GM18498 (cell line): ENCODE results near the gene MBL2.

ENCODE experiments used
- ATAC-seq: cut with Tn5 transposase; IDR thresholded peaks from one replicate; pipeline ENCODE4 v1.9.1; 2021; ENCODE audit warnings: mild to moderate bottlenecking, moderate library complexity; ENCODE audit not compliant: unreplicated experiment

The MBL2 gene

DNA sequence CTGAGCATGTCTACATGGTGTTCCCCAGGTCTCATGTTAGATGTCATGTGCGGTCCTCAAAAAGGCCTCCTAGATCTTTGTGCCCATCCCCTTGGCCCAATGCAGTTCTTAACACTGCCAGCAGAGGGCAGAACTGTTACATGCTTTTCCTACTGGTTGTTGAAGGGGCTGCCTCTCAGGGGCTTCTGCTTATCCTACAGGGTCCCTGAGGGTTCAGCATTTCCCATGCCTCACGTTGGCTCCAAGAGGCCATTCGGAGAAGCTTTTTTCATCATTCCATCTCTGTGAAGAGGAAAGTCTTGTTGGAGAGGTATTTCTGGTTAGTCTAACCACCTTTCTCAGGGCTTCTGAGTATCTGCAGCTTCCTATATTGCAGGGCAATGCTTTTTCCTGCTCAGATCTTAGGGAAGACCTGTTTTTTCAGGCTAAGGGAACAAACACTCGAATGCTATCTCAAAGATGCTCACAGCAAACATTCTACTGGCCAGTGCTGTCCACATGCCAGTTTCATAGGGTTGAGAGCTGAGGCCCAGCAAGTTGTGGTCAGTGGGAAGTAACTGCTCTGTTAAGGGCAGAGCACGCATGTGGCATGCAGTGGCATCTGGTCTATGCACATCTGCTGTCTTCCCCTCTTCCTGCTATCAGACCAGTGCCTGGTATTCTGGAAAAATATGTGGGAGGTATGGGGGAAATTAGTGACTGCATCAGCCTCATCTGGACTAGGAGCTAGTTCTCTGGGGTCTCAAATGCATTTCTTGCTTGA, 31.5 kb downstream of the MBL2 start:
- no peak for ATAC-seq

DNA sequence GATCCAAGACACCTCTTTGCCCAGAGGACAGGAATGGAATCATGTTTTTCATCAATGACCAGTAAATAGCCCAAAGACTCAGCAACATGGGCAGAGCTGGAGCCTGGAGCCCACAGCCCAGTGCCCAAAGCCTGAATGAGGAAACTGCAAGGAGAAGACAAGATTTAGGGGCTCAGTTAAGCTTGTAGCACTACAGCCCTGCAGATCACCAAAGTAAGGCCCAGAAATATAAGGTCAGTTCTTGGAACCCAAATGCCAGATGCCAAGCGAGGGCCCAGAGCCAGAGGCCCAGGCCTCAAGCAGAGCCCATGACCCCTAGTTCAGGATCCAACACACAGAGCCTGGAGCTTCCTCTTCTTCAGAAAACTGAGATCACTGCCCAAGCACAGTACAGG, 32.4 kb downstream of the MBL2 start:
- no peak for ATAC-seq

DNA sequence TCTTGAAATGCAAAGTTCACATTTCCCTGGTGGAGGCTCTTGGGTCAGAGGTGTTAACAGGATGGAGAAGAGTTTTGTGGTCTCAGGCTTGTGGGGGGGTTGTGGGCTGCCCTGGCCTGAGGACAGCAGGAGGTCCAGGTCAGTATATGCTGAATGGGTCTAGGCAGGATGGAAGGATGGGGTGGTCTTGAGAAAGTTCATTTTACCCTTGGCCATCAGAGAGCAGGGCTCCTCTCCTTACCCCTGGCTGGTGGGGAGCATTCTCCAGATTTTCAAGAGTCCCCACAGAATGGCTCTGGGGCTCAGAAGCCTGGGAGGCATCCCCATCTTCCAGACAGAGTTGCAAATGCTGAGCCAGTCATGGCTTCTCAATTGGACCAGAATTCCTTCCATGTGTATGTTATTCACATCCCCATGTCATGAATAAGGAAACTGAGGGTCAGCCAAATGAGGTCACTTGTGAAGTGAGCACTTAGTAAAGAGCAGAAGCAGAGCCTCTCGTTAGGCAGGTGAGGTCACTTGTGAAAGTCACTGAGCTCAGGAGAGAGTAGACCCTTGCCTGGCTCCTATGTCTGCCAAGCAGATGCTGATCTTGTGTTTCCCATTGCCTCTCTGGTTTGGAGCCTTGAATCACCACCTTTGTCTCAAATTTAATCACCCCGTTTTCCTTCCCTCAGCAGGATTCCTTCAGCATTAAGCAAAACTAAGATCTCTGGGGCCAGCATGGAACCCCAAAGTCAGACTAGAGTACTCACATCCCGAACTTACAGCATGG, 33.0 kb downstream of the MBL2 start:
- no peak for ATAC-seq

DNA sequence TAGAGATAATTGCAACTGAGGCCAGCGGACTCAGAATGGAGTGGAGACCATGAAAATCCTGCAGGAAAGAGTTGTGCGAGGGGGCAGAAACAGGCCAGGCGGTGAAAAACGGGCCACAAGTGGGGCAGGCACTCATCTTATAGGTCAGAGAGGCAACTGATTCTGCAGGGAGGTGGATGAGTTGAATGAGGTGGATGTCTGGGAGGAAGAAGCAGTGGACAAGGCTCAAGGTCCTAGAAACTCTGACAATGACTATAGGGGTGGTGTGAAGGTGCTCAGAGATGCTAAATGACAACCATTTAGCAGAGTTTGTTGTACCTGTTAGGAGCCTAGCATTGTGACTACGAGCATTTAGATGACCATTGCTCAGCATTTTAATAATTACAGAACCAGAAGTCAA, 33.6 kb downstream of the MBL2 start:
- ATAC-seq: no peak

DNA sequence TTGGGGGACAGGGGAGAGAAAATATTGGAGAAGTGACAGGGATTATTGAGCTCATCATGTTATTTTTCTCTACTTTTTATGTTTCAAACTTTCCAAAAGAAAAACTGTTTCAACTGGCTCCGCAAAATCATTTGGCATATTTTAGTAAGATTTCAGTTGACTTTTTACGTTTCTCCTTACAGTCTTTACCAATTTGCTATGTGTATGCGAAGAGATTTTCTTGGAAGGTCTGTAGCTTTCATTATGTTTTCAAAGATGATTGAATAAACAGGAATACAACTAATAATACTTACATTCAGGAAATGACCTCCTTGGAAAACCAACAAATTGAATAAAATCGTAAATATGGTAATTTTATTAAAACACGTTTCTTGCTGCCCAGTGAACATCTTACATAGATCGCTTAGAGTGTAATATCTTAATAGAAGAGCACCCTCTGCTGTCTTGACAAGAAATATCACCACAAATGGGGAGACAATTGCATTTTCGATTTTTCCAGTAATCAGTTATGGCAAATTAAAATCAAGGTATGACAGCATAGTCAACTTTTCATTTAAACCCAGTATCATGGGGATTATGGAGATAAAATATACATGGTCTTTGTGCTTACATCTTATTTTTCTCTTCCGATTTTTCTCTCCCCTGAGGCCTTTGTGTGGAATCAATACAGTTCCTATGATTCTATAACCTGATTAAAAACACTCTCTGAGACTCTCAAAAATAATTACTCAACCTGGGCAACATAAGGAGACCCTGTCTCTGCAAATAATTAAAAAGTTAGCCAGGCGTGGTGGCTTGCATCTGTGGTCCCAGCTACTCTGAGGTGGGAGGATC, 43.1 kb downstream of the MBL2 start:
- no peak for ATAC-seq

DNA sequence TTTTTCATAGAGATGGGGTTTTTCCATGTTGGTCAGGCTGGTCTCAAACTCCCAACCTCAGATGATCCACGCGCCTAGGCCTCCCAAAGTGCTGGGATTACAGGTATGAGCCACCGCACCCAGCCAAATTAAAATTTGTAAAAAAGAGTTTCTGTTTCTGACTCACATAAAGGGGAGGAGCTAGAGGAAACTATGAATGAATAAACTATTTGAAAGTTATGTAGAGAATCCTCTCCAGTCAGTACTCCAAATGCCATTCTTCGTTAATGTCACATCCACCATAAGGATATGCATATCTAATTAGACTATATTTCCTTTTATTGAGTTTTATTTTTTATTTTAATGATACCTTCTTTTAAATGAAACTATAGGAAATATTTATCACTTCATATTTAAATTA, 52.6 kb downstream of the MBL2 start:
- ATAC-seq: no peak
